Measurements from ENCODE around the gene IMMP2L. TPM values are rescaled to one million over a fixed set of nuclear protein-coding genes. Genes with fewer than 3 reads are reported as not detected.

The IMMP2L gene
- total RNA-seq, 1 donor from 2014 or later = 31.9 TPM

GRCh38 chr7:111517549-111517951, 44.7 kb downstream of the IMMP2L start:
- H3K27me3 Mint-ChIP-seq = no peaks in the 10 kb centered on the region
- H3K36me3 Mint-ChIP-seq (ENCODE audit: low read depth) = peaks cover 38% of the 10 kb centered on the region
- peaks cover 5% of the 10 kb centered on the region for H3K9me3 Mint-ChIP-seq
- DNase-seq (no peak), ATAC-seq (ENCODE audit: low read depth) (no peak)
- no peaks in the 10 kb centered on the region for H3K4me1 Mint-ChIP-seq
- POLR2A ChIA-PET = no interaction called here
- no peak overlapping the region for H3K27ac Mint-ChIP-seq
- no peak overlapping the region for H3K4me3 Mint-ChIP-seq
- TF ChIP-seq CTCF (IDR thresholded peaks at IDR 0.05) = no peak
- CTCF ChIA-PET = no interaction called here
- intact Hi-C loops (cut with micrococcal nuclease) = no loop called here

- DNase-seq = no peak
- no peak for ATAC-seq (ENCODE audit: low read depth)
- POLR2A ChIA-PET = no interaction called here
- Mint-ChIP-seq H3K4me1 (no peaks in the 10 kb centered on the region), H3K9me3 (no peaks in the 10 kb centered on the region), H3K27me3 (no peaks in the 10 kb centered on the region), H3K27ac (no peak overlapping the region), H3K36me3 (ENCODE audit: low read depth) (peaks cover 31% of the 10 kb centered on the region), H3K4me3 (no peak overlapping the region)
- intact Hi-C loops (cut with micrococcal nuclease) = no loop called here
- no peak for TF ChIP-seq CTCF (IDR thresholded peaks at IDR 0.05)
- CTCF ChIA-PET = no interaction called here
Observed at GRCh38 chr7:111516612-111517011, 45.7 kb downstream of the IMMP2L start.

GRCh38 chr7:111513566-111513965, 48.7 kb downstream of the IMMP2L start:
- DNase-seq (no peak), ATAC-seq (ENCODE audit: low read depth) (no peak)
- Mint-ChIP-seq H3K4me3 (no peak overlapping the region), H3K27ac (no peak overlapping the region), H3K36me3 (ENCODE audit: low read depth) (peaks cover 8% of the 10 kb centered on the region), H3K4me1 (peaks cover 2% of the 10 kb centered on the region), H3K9me3 (no peaks in the 10 kb centered on the region), H3K27me3 (no peaks in the 10 kb centered on the region)
- intact Hi-C loops (cut with micrococcal nuclease) = no loop called here
- ChIA-PET CTCF (no interaction called here), POLR2A (no interaction called here)
- TF ChIP-seq CTCF (IDR thresholded peaks at IDR 0.05) = no peak

GRCh38 chr7:111511845-111512244, 50.4 kb downstream of the IMMP2L start:
- no peak overlapping the region for H3K4me3 Mint-ChIP-seq
- no peaks in the 10 kb centered on the region for H3K27me3 Mint-ChIP-seq
- ATAC-seq (ENCODE audit: low read depth) (no peak), DNase-seq (no peak)
- H3K36me3 Mint-ChIP-seq (ENCODE audit: low read depth) = no peaks in the 10 kb centered on the region
- CTCF ChIA-PET = no interaction called here
- POLR2A ChIA-PET = no interaction called here
- no peaks in the 10 kb centered on the region for H3K9me3 Mint-ChIP-seq
- H3K4me1 Mint-ChIP-seq = peaks cover 6% of the 10 kb centered on the region
- intact Hi-C loops (cut with micrococcal nuclease) = no loop called here
- H3K27ac Mint-ChIP-seq = no peak overlapping the region
- TF ChIP-seq CTCF (IDR thresholded peaks at IDR 0.05) = no peak

- H3K4me3 Mint-ChIP-seq = no peak overlapping the region
- H3K27me3 Mint-ChIP-seq = no peaks in the 10 kb centered on the region
- peaks cover 2% of the 10 kb centered on the region for H3K36me3 Mint-ChIP-seq (ENCODE audit: low read depth)
- intact Hi-C loops (cut with micrococcal nuclease) = no loop called here
- ATAC-seq (ENCODE audit: low read depth) = no peak
- DNase-seq = no peak
- H3K4me1 Mint-ChIP-seq = peaks cover 6% of the 10 kb centered on the region
- no peak for TF ChIP-seq CTCF (IDR thresholded peaks at IDR 0.05)
- ChIA-PET POLR2A (no interaction called here), CTCF (no interaction called here)
- H3K9me3 Mint-ChIP-seq = no peaks in the 10 kb centered on the region
- H3K27ac Mint-ChIP-seq = no peak overlapping the region
Observed at GRCh38 chr7:111510584-111511378, 51.5 kb downstream of the IMMP2L start.
